Gastroesophageal sphincter (tissue), 4 donors: ENCODE results near the gene MAFF. TPM values are rescaled to one million over a fixed set of nuclear protein-coding genes. Genes with fewer than 3 reads are reported as not detected.

Source experiments
- ATAC-seq: fragments of 150-250 bp; one replicate; pipeline ENCODE4 v1.9.1; 2016; ENCODE audit warnings: mild to moderate bottlenecking, moderate library complexity
- H3K27ac ChIP-seq, 4 donors: fragments of 200-600 bp; sonication (generic) in 3 of 4; 1 replicate in 3 of 4; 2 replicates in 1 of 4; pipeline ENCODE4 v1.5.1; 2016 to 2019
- H3K27me3 ChIP-seq: fragments of 200-600 bp; sonication (generic); one replicate; pipeline ENCODE4 v1.5.1; 2019
- H3K36me3 ChIP-seq, 2 donors: fragments of 200-600 bp; sonication (generic); one replicate each; pipeline ENCODE4 v1.5.1; 2019; ENCODE audit warnings: control low read depth in 1 of 2
- H3K4me1 ChIP-seq, 3 donors: fragments of 200-600 bp; sonication (generic); 1 replicate in 2 of 3; 2 replicates in 1 of 3; pipeline ENCODE4 v1.5.1; 2016 to 2019; ENCODE audit warnings: control low read depth in 2 of 3
- H3K4me3 ChIP-seq, 2 donors: fragments of 200-600 bp; sonication (generic); one replicate each; pipeline ENCODE4 v1.5.1; 2019; ENCODE audit warnings: mild to moderate bottlenecking in 1 of 2, moderate library complexity in 1 of 2
- H3K9me3 ChIP-seq, 3 donors: fragments of 200-600 bp; sonication (generic); one replicate each; pipeline ENCODE4 v1.5.1; 2017 to 2019; ENCODE audit warnings: control low read depth in 2 of 3
- EP300 ChIP-seq: sonication (generic); formaldehyde crosslinking; IDR thresholded peaks from one replicate; pipeline ENCODE4 v1.6.1; 2017; ENCODE audit warnings: antibody characterized with exemption, mild to moderate bottlenecking
- POLR2A ChIP-seq, 2 donors: fragments of 450-650 bp; IDR thresholded peaks; one replicate each; pipeline ENCODE4 v1.6.1; 2017; ENCODE audit warnings: antibody characterized with exemption in 2 of 2, mild to moderate bottlenecking in 2 of 2, moderate library complexity in 1 of 2
- POLR2AphosphoS5 ChIP-seq: sonication (generic); formaldehyde crosslinking; IDR thresholded peaks from one replicate; pipeline ENCODE4 v1.6.1; 2017; ENCODE audit warnings: antibody characterized with exemption
- WGBS, 2 donors: methylation state at CpG; one replicate each; pipeline ENCODE4 v1.1.5; 2018; ENCODE audit warnings: low coverage in 1 of 2; 5-methylcytosine and 5-hydroxymethylcytosine counted together
- total RNA-seq, 4 donors: library from RNA; depleted of rRNA; stranded (reverse); fragments of >200 nt; gene quantifications; one replicate each; pipeline ENCODE4 v1.1.0, GENCODE V29; 2016
- TF ChIP-seq, protein P1 (sequence below), 4 experiments: fragments of 200-600 bp in 2 of 4; fragments of 450-650 bp in 2 of 4; sonication (generic) in 1 of 4; IDR thresholded peaks; one replicate each; pipeline ENCODE4 v1.5.1; 2017 to 2019; ENCODE audit warnings: antibody characterized with exemption in 4 of 4, mild to moderate bottlenecking in 2 of 4, moderate library complexity in 2 of 4

Gene MAFF
- total RNA-seq, 4 donors from 2014 or later = 21.2 to 93.7 (median 51.2) TPM

DNA sequence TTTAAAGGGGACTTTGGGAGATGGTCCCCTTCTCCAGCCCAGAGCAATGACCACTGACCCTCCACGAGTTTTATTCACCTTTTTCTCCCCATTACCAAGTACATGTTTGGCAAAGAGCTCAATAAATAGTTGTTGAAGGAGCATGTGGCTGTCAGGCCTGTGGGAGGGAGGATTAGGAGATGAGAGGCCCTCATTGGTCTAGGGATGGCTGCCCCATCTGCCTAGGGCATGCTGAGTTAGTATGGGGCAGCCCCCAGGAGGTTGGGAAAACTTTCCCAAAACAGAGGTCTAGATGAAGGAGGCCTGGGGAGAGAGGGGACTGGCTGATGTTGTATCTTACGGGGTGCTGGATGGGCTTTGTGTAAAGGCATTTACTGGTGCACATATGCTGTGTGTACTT is 10.6 kb downstream of the MAFF start:
- Histone ChIP-seq H3K9me3 (no peaks in the 10 kb centered on the region), H3K4me1 (peaks cover 0 to 19% (median 11%) of the 10 kb centered on the region in 3 donors), H3K27ac (no peak overlapping the region), H3K4me3 (no peak overlapping the region), H3K36me3 (peaks cover 0 to 38% of the 10 kb centered on the region in 2 donors), H3K27me3 (no peaks in the 10 kb centered on the region)
- WGBS, 2 donors = 56% methylated on average over 2 of the region's 2 CpGs; no CpG with 5 or more reads in 1 of the 2 donors
- TF ChIP-seq POLR2A (IDR thresholded peaks at IDR 0.05) = no peak
- TF ChIP-seq EP300 = no peak
- TF ChIP-seq POLR2AphosphoS5 = no peak
- TF ChIP-seq, protein P1, sequence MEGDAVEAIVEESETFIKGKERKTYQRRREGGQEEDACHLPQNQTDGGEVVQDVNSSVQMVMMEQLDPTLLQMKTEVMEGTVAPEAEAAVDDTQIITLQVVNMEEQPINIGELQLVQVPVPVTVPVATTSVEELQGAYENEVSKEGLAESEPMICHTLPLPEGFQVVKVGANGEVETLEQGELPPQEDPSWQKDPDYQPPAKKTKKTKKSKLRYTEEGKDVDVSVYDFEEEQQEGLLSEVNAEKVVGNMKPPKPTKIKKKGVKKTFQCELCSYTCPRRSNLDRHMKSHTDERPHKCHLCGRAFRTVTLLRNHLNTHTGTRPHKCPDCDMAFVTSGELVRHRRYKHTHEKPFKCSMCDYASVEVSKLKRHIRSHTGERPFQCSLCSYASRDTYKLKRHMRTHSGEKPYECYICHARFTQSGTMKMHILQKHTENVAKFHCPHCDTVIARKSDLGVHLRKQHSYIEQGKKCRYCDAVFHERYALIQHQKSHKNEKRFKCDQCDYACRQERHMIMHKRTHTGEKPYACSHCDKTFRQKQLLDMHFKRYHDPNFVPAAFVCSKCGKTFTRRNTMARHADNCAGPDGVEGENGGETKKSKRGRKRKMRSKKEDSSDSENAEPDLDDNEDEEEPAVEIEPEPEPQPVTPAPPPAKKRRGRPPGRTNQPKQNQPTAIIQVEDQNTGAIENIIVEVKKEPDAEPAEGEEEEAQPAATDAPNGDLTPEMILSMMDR (IDR thresholded peaks at IDR 0.05) = no peak
- no peak for ATAC-seq

DNA sequence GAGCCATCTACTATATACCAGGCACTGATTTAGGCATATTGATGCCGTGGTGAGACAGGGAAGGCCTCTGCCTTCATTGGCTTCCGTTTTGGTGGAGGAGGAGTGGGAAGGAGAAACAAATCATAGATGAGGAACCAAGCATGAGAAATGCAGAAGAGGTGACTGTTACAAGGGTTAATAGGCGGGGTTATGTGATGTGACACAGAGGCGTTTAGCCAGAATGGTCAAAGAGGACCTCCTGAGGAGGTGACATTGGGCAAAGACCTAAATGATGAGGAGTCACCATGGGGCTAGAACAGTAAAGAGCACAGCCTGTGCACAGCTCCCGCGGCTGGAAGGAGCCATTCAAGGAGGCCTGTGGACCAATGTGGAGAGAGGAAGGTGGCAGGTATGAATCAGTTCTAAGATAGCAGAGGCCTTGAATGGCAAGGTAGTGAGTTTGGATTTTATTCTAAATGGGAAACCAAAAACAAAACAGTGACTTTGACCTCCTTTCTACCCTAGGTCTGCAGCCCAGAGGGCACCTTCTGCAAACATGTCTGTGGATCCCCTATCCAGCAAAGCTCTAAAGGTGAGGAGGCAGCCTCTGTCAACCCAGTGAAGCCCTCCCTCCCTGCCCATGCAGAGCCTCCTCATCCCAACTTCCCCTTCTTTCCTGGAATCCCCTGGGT is 11.7 kb downstream of the MAFF start:
- WGBS, 2 donors = 83 to 89% methylated on average over 6 of the region's 6 CpGs
- ATAC-seq = no peak
- no peaks in the 10 kb centered on the region for H3K27me3 ChIP-seq
- no peak for TF ChIP-seq POLR2AphosphoS5
- TF ChIP-seq, protein P1 (IDR thresholded peaks at IDR 0.05) = no peak
- TF ChIP-seq EP300 = no peak
- no peak for TF ChIP-seq POLR2A (IDR thresholded peaks at IDR 0.05)
- peak overlapping the region in 1 of 4 donors; percentile 70 for H3K27ac ChIP-seq
- H3K9me3 ChIP-seq = no peaks in the 10 kb centered on the region
- no peak overlapping the region for H3K4me3 ChIP-seq
- H3K4me1 ChIP-seq = peaks cover 0 to 28% (median 17%) of the 10 kb centered on the region in 3 donors
- peaks cover 0 to 34% of the 10 kb centered on the region in 2 donors for H3K36me3 ChIP-seq

DNA sequence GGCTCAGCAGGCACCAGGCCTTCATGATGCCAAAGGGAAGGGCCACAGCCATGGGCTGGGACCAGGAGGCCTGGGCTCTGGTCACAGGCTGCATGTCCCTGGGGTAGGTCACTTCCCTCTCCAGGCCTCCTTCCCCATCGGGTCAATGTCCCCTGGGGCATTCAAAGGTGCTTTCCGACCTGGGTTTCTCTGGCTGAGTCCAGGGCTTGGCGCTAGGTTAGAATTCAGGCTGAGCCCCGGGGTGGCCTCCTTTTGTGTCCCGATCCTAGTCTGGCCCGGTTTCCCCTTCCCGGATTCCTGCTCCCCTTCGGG is 12.2 kb downstream of the MAFF start:
- peaks cover 0 to 33% (median 22%) of the 10 kb centered on the region in 3 donors for H3K4me1 ChIP-seq
- peak overlapping the region in 1 of 4 donors; percentile 70 for H3K27ac ChIP-seq
- WGBS, 2 donors = no CpG with 5 or more reads among the region's 8 CpGs
- H3K36me3 ChIP-seq = peaks cover 0 to 30% of the 10 kb centered on the region in 2 donors
- no peaks in the 10 kb centered on the region for H3K27me3 ChIP-seq
- TF ChIP-seq POLR2A (IDR thresholded peaks at IDR 0.05) (no peak), EP300 (no peak), POLR2AphosphoS5 (no peak)
- TF ChIP-seq, protein P1 (IDR thresholded peaks at IDR 0.05) = no peak
- no peak for ATAC-seq
- peak overlapping the region in 1 of 2 donors; percentile 31 for H3K4me3 ChIP-seq
- H3K9me3 ChIP-seq = no peaks in the 10 kb centered on the region

DNA sequence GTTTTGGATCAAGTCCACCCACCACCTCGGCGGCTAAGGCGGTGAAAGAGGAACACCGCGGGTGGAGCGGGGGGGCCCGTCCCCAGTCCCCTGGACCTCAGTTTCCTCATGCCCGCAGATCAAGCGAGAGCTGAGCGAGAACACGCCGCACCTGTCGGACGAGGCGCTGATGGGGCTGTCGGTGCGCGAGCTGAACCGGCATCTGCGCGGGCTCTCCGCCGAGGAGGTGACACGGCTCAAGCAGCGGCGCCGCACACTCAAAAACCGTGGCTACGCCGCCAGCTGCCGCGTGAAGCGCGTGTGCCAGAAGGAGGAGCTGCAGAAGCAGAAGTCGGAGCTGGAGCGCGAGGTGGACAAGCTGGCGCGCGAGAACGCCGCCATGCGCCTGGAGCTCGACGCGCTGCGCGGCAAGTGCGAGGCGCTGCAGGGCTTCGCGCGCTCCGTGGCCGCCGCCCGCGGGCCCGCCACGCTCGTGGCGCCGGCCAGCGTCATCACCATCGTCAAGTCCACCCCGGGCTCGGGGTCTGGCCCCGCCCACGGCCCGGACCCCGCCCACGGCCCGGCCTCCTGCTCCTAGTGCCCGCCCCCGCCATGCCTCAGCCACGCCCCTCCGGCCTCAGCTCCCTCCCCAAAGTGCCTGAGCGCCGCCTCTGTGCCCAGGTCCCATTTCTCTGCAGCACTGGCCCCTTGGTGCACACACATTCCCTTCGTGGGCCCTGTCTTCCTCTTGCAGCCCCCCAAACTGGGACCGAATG is 12.7 kb downstream of the MAFF start:
- Histone ChIP-seq H3K9me3 (no peaks in the 10 kb centered on the region), H3K4me1 (peaks cover 0 to 39% (median 26%) of the 10 kb centered on the region in 3 donors), H3K4me3 (peak overlapping the region in 1 of 2 donors; percentile 31), H3K36me3 (peaks cover 0 to 30% of the 10 kb centered on the region in 2 donors), H3K27me3 (no peaks in the 10 kb centered on the region), H3K27ac (peak overlapping the region in 2 of 4 donors; percentile 52 to 70)
- TF ChIP-seq POLR2A (IDR thresholded peaks at IDR 0.05) = no peak
- TF ChIP-seq POLR2AphosphoS5 = no peak
- TF ChIP-seq EP300 = no peak
- TF ChIP-seq, protein P1 (IDR thresholded peaks at IDR 0.05) = peak in 3 of 4 experiments; percentile 26 to 56 (median 34)
- 56% methylated on average over 3 of the region's 81 CpGs; no CpG with 5 or more reads in 1 of the 2 donors for WGBS, 2 donors
- peak; percentile 50 for ATAC-seq
